Measurements from ENCODE around the gene SLC4A8.

GRCh38 chr12:51388069-51388799 is 36.4 kb upstream of the SLC4A8 start:
- TF ChIP-seq CTCF (IDR thresholded peaks at IDR 0.05 in 2 of 3, conservative IDR thresholded peaks at IDR 0.05 in 1 of 3; ENCODE audit: borderline replicate concordance in 1 of 3, insufficient read depth in 1 of 3, low read depth in 2 of 3, low read length in 2 of 3) (no peak), RAD21 (IDR thresholded peaks at IDR 0.05; ENCODE audit: low read depth) (no peak), ELF1 (IDR thresholded peaks at IDR 0.05; ENCODE audit: borderline replicate concordance, low read depth) (no peak), YY1 (IDR thresholded peaks at IDR 0.05; ENCODE audit: extremely low read depth, insufficient replicate concordance, low read depth, low read length) (no peak), CEBPB (IDR thresholded peaks at IDR 0.05; ENCODE audit: low read depth) (no peak), EZH2 (IDR thresholded peaks at IDR 0.05) (no peak), EZH2phosphoT487 (IDR thresholded peaks at IDR 0.05; ENCODE audit: borderline replicate concordance) (no peak), POLR2AphosphoS5 (IDR thresholded peaks at IDR 0.05; ENCODE audit: low read depth, low read length) (no peak), POLR2A (IDR thresholded peaks at IDR 0.05; ENCODE audit: borderline replicate concordance, extremely low read depth, insufficient read depth, insufficient read length) (no peak)

All from HCT116 (cell line).